ENCODE data around the gene TENM3.

DNA sequence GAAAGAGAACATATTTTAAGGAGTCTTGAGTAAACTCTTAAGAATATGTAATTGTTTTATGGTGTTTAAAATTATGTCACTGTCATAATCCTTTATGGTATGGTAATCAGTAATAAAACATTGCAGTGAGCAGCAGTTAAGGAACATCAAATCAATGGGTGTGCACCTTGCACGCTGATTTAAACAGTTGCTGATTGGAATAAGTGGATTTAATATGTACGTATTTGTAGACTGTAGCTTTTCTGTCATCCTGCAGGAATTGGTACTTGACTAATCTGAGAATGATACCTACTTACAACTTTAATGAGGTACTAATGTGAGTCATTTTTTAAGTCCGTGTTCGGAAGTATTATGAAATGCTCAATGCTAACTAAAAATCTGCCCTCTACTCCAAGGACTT lies 461.7 kb downstream of the TENM3 start:
- TF ChIP-seq, protein P1, sequence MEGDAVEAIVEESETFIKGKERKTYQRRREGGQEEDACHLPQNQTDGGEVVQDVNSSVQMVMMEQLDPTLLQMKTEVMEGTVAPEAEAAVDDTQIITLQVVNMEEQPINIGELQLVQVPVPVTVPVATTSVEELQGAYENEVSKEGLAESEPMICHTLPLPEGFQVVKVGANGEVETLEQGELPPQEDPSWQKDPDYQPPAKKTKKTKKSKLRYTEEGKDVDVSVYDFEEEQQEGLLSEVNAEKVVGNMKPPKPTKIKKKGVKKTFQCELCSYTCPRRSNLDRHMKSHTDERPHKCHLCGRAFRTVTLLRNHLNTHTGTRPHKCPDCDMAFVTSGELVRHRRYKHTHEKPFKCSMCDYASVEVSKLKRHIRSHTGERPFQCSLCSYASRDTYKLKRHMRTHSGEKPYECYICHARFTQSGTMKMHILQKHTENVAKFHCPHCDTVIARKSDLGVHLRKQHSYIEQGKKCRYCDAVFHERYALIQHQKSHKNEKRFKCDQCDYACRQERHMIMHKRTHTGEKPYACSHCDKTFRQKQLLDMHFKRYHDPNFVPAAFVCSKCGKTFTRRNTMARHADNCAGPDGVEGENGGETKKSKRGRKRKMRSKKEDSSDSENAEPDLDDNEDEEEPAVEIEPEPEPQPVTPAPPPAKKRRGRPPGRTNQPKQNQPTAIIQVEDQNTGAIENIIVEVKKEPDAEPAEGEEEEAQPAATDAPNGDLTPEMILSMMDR (IDR thresholded peaks at IDR 0.05; ENCODE audit: insufficient read depth, low read length, poor library complexity, severe bottlenecking), result no peak
- TF ChIP-seq EZH2phosphoT487 (conservative IDR thresholded peaks at IDR 0.05; ENCODE audit: low read length), result no peak
